Stromal cell of bone marrow (primary cell): Measurements from ENCODE around the gene STOM.

Source experiments
- DNase-seq: peaks from one replicate; pipeline ENCODE4 v3.0.0-alpha.2; 2012; ENCODE audit warnings: low read depth

The STOM gene

DNA sequence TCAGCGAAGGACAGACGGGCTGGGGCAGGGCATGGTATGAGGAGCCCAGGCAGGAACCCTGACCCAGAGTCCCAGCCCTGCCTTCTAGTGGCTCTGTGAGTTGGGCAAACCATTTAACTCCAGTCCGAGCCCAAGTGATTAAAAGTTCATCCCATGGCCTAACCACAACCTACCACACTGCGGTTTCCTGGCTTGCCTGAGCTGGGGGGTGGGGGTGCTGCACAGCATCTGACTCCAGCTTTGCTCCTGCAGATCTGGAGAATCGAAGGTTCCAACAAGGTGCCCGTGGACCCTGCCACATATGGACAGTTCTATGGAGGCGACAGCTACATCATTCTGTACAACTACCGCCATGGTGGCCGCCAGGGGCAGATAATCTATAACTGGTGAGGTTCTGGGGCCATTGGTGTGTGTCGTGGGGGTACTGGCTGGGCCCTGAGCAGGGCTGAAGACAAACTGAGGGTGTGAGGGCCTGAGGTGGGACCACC is 49.0 kb downstream of the STOM start:
- DNase-seq = no peak

DNA sequence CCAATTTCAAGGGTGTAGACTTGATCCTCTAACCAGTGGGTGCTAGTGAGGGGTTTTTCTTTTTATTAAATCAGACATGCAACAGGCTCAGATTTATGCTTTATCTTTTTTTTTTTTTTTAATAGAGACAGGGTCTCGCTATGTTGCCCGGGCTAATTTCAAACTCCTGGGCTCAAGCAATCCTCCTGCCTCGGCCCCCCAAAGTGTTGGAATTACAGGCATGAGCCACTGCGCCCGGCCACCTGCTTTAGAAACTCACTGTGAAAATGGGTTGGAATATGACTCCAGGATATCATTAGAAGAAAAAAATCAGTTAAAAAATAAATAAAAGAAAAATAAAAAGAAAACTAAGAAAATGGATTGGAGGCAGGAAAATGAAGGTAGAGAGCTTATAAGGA is 50.7 kb downstream of the STOM start:
- DNase-seq = no peak

DNA sequence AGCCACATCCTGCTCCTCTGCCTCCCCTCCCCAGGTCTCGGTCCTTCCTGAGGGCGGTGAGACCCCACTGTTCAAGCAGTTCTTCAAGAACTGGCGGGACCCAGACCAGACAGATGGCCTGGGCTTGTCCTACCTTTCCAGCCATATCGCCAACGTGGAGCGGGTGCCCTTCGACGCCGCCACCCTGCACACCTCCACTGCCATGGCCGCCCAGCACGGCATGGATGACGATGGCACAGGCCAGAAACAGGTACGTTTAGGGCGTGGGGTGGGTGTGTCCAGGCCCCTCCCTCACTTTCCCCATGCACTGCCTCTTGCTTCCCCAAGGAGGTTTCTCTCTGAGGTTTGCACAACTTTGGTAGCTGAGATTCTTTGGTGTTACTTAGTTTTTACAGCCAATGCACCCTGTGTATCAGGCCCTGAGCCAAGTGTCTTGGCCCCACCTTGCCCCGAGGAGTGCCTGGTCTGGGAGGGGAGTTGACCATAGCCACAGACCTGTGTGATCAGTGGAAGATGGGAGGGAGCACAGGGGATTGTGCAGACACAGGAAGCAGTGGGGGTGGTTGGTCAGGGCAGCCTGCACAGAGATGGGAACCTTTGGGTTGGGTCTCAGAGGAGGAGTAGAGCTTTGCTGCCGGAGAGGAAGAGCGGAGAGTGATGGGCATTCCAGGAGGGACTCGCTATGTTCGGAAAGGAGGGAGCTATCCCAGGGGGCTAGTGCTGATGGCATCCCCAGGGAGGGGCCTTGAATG is 51.2 kb downstream of the STOM start:
- DNase-seq = no peak

DNA sequence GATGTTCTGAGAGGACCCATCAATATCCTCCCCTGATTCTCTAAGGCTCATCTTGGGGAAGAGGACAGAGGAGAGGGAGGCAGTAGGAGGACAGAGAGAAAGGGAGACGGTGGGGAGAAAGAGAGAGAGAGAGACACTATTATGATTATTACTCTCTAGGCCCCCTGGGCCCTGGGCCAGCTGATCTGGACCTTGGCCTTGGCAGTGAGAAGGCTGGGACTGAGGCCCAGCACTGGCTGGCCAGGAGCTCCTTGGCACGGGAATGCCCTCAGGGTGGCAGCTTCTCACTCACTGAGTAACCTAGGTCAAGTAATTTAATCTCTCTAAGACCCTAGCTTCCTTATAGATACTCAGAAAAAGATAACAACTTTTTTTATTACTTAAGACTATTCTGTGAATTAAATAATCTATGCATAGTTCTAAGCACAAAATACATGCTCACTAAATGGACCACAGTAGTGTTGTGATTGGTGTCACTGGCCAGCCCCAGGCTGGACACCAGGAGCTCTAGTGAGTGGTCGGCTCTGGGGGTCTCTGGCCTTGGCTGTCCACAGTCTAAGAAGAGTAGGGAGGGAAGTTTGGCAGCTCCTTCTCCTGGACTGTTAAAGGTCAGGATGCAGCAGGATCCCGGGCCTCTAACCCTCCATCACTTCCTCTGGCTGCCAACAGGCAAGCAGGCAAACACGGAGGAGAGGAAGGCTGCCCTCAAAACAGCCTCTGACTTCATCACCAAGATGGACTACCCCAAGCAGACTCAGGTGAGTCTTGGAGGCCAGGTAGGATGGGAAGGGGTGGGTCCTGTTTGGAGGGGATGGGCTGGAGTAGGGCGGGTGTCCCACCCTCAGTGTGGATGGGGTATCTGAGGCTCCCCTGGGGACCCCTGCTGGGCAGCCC is 52.1 kb downstream of the STOM start:
- no peak for DNase-seq

DNA sequence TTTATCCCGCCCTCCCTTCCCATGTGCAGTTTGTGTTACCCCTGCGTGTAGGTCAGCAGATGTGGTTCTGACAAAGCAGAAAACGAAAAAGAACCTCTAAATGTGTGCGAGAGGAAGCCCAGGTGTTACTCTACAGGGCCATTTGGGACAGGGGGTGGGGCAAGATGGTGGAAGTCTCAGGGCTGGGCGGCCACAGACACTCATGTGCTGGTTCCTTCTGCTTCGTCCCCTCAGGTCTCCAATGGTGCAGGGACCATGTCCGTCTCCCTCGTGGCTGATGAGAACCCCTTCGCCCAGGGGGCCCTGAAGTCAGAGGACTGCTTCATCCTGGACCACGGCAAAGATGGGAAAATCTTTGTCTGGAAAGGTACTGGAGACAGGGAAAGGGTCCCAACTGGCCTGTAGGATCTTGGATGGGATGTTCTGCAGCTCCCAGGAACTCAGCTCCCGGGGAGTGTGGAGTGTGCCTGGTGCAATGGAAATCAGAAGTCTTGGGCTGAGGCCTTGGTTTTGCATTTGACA is 53.1 kb downstream of the STOM start:
- no peak for DNase-seq

DNA sequence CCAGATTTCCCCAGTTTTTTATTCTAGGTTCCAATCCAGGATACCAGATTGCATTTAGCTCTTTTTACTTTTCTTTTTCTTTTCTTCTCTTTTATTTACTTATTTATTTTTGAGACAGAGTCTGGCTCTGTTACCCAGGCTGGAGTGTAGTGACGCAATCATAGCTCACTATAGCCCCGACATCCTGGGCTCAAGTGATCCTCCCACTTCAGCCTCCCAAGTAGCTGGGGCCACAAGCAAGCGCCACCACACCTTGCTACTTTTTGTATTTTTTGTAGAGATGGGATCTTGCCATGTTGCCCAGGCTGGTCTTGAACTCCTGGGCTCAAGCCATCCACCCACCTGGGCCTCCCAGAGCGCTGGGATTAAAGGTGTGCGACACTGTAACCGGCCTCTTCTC is 53.7 kb downstream of the STOM start:
- no peak for DNase-seq

DNA sequence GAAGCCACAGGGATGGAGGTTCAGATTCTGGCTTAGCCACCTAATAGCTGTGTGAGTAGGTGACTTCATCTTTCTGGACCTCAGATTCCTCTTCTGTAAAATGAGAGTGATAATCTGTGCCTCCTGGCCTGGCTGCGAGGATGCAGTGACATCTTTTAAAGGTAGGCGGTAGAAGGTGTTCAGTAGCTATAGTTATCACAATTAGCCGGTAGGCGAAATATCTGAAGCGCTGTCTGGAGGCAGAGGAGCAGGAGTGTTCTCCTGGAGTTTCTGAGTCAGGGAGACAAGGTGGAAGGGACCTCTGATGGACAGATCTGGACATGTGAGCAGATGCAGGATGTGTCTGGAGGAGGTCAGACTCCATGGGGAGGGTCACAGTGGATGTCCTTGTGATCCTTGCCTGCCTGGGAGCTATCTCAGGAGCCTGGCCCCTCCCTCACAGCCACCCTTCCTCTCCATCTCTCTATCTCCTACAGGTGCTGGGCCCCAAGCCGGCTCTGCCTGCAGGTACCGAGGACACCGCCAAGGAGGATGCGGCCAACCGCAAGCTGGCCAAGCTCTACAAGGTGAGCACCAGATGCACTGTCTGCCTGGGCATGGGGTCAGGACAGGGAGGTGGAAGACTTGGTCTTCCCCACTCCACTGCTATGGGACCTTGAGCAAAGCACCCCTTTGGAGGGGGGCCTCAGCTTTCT is 56.4 kb downstream of the STOM start:
- DNase-seq = no peak

DNA sequence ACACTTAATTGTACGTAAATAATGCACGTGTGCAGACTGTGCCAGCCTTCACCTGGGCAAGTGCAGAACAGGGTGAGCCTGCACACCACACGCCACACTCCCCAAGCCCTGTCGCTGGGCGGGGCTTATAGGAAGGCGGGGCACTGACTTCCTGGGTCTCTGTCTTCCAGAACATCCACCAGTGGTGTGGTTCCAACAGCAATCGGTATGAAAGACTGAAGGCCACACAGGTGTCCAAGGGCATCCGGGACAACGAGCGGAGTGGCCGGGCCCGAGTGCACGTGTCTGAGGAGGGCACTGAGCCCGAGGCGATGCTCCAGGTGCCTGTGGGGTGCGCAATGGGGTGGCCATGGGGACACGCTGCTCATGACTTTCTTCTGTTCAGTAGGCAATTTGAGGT is 57.9 kb downstream of the STOM start:
- no peak for DNase-seq

DNA sequence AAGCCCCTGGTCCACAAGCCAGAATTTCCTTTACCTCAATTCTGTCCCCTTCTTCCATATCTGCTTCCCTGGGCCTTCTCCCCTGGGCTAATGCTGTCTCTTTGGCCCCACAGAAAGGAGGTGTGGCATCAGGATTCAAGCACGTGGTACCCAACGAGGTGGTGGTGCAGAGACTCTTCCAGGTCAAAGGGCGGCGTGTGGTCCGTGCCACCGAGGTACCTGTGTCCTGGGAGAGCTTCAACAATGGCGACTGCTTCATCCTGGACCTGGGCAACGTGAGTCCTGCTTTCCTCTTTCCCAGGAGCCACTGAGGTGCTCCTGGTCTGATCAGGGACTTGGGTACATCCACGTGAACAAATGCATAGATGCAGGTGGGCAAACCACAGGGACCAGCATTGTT is 59.5 kb downstream of the STOM start:
- DNase-seq = no peak

DNA sequence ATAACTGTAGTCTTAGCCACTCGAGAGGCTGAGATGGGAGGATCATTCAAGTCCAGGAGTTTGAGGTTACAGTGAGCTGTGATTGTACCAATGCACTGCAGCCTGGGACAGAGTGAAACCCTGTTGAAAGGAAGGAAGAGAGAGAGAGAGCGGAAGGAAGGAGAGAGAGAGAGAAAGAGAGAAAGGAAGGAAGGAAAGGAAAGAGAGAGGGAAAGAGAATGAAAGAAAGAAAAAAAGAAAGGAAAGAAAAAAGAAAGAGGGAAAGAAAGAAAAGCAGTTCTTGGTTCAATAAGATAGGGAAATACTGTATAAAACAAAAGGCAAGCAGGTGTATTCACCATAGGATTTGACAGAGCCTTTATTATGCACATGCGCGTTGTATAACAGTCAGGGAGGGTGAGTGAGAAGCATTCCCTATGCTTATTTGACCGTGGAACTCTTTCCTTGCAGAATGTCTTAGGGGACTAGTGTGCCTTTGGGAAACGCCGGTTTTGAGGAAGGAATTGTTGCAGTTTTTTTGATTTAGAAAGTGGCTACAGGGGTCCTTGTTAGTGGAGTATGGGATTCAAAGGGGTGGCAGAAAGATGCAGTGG is 60.1 kb downstream of the STOM start:
- no peak for DNase-seq

DNA sequence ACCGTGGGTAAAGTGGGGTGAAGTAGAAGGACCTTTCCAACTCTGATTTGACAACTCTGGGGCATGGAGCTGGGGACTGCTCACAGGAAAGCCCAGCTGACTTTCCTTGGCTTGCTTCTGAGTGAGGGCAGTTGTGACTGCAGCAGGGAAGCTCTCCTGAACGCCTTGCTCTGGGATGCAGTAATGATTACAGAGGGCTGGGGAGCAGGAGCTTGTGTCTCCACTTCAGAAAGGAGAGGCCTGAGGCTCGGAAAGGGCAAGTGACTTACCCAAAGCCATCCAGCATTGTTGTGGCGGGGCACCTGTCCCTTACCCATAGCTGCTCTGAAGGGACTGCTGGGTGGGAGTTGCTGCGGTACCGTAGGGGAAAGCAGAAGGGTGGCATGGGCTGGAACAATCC is 60.9 kb downstream of the STOM start:
- DNase-seq = no peak

DNA sequence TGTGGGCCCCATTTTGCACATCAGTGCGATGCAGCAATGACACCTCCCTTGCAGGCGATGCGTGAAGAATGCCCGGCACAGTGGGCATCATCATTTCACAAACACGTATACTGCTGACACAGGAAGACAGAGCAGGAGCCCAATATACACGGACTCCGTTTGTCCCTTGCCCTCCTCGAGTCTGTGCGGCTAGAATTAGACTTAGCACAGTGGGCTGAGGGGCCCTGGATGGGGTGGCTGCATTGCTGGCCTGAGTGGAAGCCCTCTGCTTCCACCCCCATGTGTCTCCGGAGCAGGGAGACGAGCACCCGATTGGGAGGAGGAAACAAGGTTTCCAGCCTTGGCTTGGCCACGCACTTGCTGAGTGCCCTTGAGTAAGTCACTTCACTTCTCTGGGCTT is 61.3 kb downstream of the STOM start:
- no peak for DNase-seq

DNA sequence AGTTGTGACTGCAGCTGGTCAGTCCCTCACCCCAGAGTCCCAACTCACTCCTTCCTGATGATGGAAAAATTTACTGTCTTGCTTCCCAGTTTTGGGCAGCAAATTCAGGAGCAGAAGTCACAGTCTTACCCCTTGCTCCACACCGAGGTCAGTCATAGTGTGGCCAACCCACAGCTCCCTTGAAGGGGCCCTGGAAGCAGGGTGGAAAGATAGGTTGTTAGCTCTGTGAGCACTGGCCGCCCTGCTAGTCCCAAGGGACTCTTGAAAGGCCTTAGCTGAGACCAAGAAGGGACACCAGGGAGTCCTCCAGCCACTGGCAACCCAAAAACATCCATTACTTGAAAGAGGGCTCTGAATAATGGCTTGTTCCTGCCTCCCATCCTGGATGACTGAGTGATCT is 62.1 kb downstream of the STOM start:
- DNase-seq = no peak

DNA sequence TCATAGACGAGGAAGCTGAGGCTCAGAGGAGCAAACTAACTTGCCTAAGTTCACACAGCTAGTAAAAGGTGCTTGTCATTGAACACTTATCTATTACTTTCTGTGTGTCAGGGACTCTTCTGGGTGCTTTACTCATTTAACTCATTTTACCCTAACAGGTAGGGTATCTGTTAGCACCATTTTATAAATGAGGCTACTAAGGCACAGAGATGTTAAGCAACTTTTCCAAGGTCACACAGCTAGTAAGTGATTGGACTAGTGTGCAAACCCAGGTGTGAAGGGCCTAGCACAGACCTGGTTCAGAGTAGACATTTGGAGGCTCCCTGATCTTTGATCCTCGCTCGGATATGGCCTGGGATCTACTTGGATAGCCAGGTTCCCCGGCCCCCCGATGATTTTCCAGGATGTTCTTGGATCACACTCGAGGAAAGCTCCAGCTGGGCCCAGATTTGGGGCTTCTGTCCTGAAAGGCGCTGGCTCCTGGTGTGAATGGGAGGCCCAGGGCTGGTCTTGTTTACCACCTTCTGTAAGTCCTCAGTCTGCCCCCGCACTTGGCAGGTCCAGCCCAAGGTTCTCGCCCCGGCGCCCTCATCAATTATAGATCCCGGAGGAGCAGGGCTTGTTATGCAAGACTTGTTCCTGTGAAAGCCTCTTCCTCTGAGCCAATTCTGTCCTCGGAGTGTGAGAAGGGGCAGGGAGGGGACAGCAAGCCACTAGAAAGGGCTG is 64.6 kb downstream of the STOM start:
- no peak for DNase-seq

DNA sequence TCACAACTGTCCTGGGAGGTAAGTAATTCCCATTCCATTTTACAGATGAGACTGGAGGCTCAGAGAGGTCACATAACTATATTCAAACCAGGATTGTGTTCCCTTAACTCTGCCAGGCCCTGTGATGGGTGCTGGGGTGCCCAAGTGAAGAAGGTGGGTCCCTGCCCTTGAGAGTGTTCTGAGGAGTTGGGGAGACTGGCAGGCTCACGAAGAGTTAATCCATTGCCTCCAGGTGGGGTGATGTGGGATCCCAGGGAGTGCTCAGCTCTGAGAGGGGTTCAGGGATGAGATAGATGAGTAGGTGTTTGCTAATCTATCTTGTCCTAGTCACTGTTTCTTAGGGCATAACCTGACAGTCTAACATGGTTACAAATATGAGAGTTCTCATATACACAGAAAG is 65.3 kb downstream of the STOM start:
- no peak for DNase-seq

DNA sequence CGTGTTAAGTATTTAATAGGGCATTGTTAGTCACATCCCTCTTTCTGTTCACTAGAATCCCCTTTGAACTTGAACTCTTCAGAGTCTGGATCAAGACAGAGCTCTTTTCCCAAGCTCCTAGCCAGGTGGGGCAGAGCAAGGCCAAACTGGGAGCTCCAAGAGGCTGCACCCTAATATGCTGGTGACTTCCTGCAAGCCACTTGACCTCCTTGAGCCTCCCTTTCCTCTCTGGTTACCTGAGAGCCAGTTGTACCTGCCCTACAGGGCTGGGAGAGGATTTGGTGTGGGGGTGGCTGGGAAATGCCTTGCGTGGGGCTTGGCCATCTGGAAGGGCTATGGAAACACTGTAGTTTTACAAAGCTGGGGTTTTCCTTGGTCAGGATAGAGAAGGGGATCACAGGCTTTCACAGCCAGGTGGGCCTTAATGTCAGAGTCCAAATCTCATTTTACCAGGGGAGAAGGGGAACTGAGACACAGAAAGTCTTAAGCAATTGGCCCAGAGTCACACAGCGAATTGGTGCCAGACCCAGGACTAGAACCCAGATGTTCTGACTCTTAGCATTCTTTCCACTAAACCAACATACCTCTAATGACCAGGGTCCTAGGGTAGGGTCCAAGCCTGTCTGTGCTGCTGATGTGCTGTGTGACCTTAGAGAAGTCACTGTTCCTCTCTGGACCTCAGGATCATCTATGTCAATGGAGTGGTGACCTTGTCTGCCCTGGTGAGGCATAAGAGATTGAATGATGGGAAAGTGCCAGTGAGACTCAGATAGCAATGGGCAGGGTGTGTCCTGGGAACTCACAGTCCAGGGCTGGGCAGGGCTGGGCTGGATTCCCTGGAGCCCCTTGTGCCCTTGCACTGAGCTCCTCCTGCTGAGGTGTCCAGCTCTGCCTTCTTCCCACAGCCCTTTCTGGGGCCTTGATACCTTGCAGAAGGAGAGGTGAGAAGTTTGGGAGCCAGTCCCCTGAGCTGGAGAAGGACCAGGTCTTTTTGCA is 66.3 kb downstream of the STOM start:
- DNase-seq = no peak

DNA sequence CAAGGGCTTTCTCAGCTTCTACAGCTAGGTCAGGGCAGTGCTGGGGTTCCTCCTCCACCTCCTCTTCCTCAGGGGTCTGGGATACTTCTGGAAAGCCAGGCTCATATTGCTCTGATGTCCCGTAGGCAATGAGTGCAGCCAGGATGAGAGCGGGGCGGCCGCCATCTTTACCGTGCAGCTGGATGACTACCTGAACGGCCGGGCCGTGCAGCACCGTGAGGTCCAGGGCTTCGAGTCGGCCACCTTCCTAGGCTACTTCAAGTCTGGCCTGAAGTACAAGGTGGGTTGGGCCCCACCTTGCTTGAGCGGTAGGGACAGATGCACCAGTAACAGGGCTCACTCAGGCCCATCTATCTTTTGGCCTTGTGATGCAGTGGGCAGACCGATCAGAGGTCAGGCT is 67.3 kb downstream of the STOM start:
- DNase-seq = no peak

DNA sequence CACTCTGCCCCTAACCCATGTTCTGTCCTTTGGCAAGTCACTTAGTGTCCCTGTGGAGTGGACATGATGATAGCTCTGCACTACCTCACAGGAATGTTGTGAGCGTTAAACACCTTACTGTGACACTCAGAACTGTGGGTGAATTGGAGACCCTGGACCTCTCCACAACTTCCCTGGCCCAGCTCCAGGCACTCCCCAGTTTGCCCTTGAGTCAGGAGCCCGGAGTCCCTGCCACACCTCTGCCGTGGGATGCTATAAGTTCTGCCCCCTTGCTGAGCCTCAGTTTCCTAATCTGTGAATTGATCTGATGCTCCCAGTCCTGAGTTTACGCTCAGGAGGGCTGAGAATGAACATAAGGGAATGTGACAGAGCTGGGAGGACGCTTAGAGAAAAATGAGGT is 67.7 kb downstream of the STOM start:
- DNase-seq = no peak

DNA sequence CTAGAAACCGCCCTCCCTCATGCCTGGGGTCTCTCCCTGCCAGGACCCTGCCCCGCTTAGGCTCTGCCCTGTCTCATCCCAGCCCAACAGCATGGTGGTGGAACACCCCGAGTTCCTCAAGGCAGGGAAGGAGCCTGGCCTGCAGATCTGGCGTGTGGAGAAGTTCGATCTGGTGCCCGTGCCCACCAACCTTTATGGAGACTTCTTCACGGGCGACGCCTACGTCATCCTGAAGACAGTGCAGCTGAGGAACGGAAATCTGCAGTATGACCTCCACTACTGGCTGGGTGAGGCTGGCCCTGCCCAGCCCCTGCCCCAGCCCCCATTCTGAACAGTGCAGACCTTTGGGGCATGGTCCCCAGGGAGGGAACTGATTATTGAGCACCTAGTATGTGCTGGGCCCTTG is 68.2 kb downstream of the STOM start:
- no peak for DNase-seq
